ENCODE data around the gene SDHB.

SDHB gene

DNA sequence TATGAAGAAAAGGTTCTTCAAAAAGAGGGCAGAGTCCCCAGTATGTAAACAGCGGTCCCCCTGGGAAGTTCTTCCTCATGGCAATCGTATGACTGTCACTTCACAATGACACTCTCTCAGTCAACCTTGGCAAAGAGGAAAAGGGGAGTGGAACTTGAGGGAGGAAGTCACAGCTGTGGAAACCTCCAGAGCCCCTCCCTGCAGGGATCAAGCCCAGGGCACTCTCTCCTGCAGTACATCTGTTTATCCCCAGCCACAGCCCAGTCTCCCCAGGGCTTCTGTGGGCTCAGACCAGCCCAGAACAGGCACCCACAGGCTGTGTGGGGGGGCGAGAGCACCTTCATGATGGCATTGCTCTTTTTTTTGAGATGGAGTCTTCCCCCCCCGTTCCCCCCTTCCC lies 44.1 kb downstream of the SDHB start:
- DNase-seq = no peak

DNA sequence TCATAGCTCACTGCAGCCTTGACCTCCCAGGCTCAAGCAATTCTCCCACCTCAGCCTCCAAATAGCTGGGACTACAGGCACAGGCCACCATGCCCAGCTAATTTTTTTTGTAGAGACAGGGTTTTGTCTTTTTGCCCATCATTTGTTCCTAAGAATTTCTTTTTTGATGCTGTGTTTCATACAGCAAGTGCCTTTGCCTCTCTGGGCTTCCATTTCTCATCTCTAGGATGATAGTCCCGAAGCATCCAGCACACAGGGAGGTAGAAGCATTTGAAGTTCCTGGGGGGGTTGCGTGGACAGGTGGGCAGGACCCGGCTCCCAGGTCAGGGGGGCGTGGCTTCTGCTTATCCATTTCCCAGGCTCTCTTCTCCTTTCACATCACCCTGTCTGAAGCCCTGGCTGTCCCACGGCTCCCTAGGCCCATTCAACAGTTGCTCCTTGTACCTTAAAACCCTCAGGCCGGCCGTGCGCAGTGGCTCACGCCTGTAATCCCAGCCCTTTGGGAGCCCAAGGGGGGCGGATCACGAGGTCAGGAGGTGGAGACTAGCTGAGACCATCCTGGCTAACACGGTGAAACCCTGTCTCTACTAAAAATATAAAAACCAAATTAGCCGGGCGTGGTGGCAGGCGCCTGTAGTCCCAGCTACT lies 45.5 kb downstream of the SDHB start:
- no peak for DNase-seq

DNA sequence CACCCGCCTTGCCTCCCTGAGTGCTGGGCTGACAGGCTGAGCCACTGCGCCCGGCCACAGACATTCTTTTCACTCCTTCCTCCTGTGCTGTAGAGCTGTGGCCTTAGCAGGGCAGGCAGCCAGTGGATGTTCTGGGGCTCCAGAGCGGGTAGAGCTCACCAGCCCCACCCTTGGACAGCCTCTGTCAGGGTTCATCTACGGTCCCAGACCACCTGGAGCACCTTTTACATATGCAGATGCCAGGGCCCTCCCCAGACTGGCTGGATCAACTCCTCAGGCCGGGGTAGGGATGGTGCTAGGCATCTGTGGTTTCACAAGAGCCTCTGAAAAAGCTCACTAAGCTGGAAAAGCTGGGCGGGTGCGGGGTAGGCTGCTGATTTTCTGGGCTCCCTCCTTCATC lies 46.7 kb downstream of the SDHB start:
- no peak for DNase-seq

DNA sequence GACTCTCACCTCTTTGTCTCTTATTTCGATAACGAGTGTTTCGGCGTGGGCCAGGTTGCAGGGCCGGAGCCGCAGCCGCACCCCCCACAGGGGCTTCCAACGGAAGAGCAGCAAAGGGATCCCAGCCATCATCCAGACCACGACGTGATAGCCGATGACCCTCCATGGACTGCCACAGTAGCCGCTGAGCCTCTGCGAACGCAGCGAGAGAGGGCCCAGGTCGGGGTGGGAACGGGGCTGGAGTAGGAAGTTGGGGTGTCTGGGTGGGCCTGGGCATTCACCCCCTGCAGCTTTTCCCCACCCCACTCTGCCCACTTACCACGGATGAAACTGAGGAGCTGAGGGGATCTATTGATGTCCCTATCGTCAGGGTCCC lies 48.5 kb downstream of the SDHB start:
- no peak for DNase-seq

DNA sequence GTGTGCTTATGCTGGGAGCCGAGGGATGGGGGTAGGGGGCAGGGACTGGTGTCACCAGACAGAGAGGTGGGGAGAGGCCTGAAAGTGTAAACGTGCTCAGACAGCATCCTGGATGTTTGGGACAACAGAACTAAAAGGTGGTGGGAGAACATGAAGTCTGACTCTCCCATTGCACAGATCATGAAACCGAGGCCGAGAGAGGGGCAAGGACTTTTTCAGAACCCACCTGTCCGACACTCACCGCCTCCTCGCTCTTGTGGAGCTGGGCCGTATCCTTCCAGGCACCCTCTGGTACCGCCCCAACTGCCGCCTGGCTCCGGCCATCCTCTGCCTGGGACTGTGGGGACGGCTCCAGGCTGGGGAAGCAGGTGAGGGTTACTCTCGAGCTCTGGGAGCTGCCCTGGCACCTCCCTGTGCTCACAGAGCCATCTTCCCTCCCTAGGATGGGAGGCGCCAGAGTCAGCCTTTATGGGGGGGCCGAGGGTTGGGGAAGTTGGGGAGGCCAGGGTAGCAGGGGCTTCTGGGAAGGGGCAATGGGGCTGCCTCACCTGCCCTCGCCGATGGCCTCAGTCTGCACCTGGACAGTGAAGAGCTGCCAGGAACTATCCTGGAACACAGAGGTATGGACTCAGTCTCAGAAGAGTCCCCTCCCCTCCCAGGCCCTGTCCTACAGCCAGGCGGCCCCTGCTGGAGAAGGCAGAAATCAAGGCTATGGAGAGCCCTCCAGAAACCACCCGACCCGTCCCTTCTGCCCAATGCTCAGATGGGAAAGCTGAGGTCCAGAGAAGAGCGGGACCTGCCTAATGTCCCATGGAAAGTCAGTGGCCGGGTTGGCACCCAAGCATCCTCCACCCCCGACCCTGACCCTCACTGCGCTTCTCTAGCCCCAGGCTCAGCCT lies 49.1 kb downstream of the SDHB start:
- DNase-seq = no peak

DNA sequence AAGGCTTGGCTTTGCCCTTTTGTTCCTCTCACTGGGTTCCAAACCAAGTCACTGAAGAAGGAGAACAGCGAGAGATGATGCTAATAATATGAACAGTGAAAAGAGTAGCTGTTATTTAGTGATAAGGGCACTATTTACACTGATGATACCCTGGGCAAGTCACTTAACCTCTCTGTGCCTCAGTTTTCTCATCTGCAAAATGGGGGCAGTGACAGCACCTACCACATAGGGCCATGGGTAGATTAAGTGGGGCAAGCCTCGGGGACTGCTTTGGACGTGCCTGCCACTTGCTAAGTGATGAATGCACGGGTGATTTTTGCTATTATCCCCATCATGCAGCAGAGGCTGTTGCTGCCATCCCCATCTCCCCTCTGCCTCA lies 51.3 kb downstream of the SDHB start:
- no peak for DNase-seq

DNA sequence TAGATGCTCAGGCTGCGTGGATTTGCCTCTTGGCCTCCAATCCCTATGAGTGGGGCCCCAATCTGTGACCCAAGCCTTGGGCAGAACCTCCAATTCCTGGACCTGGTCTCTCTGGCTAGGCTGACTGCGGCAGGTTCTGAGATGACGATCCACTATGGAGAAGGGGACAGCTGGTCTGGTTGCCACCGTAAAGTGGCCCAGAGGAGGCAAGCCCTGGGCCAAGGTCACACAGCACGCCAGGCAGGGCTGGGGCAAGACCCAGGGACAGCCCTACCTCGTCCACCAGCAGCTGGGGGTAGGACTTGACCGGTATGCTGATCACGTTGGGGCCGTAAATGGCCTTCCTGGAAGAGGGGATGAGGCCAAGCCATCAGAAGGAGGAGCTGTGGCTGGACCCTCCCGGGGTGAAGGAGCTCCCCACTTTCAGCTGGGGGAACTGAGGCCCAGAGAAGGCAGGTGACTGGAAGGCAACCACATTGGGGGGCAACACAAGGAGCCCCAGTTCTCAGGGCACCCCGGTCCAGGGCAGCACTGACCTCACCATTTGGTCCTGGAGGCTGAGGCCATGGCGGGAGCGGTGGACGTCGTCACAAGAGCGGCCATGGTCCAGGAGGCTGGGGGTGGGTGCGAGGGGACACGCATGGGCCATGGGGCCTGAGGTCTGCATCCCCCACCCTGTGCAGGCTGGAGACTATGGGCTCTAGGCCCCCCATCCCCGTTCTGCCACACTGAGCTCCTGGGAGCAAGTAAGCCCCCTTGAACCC lies 51.9 kb downstream of the SDHB start:
- no peak for DNase-seq

DNA sequence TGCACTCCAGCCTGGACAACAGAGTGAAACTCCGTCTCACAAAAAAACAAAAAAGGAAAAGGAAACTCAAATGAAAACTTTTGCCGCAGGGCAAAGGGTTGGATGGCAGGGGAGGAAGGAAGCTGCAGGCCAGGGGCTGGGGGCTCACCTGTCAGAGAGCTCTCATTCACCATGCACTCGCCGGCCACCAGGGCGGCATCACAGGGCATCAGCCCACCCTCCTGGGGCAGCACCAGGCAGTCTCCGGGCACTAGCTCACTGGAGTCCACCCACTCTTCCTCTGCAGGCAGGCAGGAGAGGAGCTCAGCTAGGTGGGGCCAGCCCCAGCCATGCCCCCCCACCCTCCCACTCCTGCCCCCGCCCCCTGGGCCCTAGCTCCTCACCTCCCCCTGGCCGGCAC lies 54.0 kb downstream of the SDHB start:
- no peak for DNase-seq

DNA sequence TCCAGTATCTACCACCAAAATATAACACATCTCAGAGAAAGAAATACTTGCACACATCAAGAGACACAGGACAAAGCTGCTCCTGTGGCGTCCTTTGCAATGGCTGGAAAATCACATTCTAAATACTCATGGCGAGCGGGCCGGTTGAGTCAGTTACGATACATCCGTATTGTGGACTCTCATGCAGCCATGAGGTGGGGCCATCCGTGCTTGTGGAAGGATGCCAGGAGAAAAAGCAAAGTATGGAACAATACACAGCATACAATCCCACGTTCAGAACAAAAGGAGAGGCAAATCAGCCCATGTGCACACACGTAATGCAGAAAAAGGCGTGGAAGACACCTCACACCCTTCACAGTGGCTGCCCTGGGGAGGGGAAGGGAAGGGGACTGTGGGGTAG lies 55.2 kb downstream of the SDHB start:
- DNase-seq = no peak

DNA sequence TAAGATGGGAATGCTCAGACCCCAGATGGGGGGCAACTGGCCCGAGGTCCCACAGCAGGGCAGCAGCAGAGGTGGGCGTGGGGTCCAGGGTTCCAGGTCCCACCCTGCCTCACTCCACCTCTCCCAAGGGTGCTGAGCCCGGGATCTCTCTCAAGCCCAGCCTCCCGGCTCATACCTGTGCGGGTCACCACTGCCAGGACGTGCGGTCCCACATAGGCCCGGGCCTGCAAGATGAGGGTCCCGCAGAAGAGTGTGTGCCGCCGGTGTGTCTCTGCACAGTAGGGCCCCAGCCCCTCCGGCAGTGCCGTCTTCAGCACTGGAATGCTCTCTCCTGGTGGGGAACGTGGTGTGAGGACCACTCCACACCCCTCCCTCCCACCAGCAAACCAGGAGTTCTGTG lies 57.0 kb downstream of the SDHB start:
- DNase-seq = no peak

DNA sequence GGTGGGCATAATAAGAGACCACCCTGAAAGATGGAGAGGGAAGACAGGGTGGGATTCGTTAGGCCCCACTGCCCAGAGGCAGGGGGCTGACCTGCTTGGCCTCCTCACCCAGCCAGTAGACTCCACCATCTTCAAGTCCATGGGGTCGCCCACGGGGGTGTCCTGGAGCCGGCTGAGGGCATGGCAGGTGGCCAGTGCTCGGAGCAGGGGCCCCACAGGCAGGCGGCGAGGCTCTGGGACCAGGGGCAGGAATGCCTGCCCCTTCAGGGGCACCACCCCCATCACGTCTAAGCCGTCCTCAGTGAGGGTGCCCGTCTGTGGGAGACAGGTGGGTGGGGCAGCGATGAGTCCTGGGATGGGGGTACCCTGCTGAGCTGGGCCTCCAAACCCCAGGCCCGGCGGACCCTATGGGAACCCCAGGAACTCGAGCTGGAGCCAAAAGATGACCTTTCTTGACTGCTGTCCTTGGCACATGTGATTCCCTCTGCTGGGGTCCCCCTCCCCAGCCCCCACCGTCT lies 60.3 kb downstream of the SDHB start:
- no peak for DNase-seq

DNA sequence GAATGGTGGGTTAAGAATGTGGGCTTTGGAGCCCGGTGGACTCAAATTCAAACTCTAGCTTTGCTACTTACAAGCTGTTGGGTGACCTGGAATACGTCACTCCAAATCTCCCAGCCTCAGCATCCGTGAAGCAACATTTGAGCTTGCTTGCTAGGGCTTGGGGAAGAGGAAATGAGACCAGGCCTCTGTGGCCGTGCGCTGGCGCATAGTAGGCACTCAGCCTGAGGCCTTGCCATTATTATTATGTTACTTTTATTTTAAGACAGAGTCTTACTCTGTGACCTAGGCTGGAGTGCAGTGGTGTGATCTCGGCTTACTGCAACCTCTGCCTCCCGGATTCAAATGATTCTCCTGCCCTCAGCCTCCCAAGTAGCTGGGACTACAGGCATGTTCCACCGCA lies 61.2 kb downstream of the SDHB start:
- no peak for DNase-seq

DNA sequence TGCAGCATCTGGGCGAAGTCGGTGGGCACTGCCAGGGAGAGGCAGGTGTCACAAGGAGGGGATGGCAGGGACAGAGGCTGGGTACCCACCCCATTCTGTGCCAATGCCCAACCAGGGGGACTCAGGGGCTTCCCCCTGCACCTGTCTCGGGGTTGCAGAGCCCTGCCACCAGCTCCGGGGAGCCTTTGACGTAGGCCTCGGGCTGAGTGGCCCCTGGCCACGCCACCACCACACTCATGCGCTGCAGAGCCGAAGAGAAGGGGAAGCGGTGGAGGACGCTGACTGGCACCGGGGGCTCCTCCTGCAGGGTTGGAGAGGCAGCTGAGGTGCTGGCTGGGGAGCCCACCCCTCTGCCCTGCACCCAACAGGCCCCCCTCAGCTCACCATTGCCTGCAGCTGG lies 61.7 kb downstream of the SDHB start:
- no peak for DNase-seq

DNA sequence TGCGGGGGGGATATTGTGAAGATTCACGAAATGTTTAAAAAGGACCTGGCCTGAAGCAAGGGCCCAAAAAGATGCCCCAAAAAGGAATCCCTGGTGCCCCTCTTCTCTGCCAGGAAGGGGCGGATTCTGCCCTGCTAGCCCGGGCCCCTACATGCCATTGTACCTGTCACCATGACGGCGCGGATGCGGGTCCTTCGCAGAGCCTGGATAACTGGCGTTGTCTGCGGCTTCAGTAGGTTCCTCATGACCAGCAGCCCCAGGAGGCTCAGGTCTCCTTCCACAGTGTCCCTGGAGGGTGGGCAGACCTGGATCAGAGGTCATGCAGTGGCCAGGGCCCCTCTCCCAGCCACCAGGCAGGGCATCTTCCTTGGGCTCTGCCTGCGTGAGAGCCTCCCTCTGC lies 62.3 kb downstream of the SDHB start:
- DNase-seq = no peak

DNA sequence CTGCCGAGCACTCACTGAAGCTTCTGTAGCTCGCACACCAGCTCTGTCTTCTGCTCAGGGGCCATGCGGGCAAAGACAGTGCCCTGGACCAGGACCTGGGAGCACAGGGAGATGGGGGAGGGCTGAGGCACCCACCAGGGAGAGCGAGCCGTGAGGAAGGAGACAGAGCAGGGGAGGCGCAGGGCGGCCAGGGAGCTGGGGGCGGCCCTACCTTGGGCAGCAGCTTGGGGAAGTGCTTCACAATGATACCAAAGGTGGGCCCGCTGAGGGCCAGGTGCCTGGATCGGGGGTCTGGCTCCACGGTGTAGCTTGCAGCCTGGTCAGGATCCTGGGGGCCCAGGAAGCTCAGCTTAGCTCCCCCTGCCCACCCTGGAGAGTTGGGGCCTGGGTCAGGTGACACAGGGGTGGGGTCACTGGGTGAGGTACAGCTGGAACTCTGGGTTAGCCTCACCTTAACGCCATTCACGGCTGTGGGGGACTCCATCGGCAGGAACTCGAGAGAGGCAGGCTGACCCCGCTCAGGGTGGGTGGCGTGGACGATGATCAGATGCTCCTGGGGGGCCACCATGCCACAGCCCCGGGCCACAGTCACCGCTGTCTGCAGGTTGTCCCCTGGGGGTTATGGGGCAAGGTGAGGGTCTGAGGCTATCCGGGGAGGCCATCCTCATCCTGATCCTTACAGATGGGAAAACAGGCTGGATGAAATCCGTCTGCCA lies 64.0 kb downstream of the SDHB start:
- DNase-seq = no peak

DNA sequence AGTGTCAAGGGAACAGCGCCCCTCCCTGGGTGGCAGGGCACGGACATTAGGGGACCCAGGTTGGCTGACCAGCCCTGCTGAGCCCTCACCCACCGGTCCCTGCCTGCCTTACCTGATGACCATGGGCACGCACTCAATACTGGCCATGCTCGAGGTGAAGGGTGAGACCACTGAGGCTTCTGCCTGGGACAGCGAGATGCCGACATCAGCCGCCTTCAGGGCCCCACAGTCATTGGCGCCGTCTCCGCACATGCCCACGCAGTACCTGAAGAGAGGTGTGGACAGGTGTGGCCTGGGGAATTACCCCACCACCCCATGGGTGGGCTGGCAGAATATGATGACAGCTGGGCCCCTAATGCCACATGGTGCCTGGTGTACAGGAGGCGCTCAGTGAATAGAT lies 65.6 kb downstream of the SDHB start:
- no peak for DNase-seq

DNA sequence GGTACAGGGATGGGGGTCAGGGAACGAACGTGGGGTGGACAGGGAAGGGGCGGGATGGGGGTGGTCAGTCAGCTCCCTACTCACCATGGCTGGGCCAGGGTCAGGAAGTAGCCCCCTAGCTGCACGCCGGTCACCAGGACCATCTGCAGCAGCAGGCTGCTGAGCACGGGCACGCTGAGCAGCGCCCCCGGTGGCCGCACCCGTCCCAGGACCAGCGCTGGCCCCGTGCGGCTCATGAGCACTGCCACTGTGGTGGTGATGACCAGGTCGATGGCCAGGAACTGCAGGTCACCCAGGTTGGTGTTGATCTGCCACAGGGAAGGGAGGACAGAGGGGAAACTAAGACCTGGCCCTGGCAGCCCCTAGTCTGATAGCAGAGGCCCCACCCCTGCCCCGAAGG lies 66.9 kb downstream of the SDHB start:
- DNase-seq = no peak

DNA sequence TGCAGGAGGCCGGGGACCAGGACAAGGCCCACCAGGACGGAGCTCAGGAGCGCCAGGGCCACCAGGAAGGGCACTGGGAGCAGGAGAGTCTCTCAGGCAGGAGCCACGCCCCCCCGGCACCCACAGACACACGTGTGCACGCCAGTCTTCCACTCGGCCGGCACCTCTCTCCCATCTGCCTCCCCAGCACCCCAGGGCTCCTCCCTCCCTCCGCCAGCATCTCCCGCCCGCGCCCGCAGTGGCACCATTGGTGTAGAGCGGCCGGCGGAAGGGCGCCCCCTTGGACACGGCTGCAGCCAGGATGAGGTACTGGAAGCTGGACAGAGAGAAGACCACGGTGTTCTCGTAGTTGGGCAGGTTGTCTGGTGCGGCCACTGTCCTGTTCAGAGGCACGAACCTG lies 67.3 kb downstream of the SDHB start:
- DNase-seq = no peak

DNA sequence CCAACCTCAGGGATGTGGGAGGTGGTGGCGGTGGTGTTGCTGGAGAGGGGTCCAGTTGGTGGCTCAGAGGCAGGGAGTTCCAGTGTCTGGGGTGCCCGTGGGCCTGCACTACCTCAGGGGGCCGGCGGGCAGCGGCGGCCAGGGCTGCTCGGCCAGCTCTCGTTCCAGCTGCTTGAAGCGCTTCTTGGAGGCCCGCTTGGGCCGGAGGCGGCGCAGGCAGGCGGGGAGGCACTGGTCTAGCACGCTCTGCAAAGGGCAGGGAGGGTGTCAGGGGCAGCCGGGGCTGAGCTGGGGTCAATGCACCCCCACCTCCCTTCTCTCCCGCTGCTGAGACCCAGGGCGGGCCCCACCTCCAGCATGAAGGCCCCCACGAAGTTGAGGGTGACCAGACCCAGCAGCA lies 67.7 kb downstream of the SDHB start:
- no peak for DNase-seq

DNA sequence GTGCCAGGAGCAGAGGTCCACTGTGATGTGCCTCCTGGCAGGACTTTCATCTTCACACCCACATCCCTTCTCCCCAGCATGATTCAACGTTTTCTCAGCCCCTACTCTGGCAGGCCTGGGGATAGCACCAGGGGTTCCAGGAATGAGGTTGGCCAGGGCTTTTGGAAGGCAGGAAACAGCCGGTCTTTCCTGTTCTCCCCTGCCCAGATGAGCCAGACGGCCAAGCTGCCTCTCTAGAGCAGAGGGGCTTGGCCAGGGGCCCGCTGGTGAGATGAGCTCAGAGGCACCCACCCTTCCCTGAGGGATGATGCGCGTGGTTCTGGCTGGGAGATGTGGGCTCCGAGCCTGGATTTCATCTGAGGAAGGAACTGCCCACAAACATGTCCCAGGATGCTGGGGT lies 69.1 kb downstream of the SDHB start:
- no peak for DNase-seq

DNA sequence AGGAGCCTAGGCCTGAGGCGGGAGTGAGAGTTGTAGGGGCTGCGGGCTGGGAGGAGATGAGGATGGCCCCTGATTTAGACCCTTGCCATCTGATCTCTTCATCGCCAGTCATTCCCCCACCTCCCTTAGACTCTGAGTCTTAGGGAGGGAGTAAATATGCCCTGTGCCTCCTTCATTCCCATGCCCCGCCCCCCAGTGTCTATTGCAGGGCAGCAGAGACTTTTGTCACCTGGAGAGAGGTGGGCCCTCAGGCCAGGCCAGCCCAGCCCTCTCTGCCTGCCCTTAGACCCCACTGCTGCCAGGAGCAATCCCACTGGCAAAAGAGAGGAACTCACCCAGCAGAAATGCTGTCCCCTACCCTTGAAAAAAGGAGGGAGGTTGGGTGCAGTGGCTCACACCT lies 70.2 kb downstream of the SDHB start:
- no peak for DNase-seq

DNA sequence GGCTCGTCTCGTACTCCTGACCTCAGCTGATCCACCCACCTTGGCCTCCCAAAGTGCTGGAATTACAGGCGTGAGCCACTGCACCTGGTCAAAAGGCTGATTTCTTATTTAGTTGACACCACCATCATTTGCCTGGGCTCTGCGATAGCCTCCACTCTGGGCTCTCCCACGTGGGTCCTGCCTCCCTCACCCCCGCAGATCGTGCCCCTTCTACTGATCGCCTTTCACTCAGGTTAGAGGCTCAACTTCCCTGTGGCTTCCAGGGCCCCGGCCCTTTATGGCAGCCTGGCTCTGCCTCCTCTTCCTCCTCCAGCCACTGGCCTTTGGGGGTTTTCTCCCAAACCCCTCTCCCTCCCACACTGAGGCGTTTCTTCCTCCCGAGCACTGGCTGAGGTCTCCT lies 70.9 kb downstream of the SDHB start:
- no peak for DNase-seq

DNA sequence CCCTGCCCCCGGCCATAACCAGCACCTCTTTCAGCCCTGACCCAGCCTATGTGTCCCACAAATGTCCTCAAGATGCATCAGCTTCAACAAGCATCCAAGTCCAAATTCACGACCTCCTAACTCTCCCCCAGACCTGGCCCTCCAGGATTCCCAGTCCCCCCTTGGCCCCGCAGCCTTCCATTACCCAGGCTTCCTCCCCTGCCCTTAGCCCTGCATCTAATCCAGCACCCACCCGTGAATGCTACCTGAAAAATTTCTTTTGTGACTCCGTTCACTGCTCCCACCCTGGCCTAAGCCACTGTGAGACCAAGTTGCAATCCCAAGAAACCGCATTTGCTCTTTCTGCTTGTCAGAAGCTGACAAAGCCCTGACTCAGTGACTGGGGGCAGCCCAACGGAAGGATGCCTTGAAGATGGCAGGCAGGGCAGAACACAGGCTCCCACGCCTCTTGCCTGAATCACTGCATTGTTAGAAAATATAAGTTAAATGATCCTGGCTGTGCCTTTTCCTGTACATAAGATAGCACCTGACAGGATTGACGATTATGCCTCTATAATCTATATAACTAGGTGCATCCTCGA lies 72.5 kb downstream of the SDHB start:
- no peak for DNase-seq

Measured in NCI-H1436 treated with DMSO at 0.1 percent for 48 hours (cell line).